HCT116 (cell line): Measurements from ENCODE around the gene PYCR2.

Experiments
- EGR1 ChIP-seq: IDR thresholded peaks from 2 replicates; pipeline ENCODE4 v1.6.1; 2012; ENCODE audit warnings: low read depth
- ELF1 ChIP-seq: IDR thresholded peaks from 2 replicates; pipeline ENCODE4 v1.6.1; 2012; ENCODE audit warnings: low read depth, borderline replicate concordance
- EZH2 ChIP-seq: fragments of 200-600 bp; sonication (generic); IDR thresholded peaks from 2 replicates; pipeline ENCODE4 v1.6.1; 2017; ENCODE audit warnings: antibody characterized with exemption, mixed run types
- FOSL1 ChIP-seq: IDR thresholded peaks from 2 replicates; pipeline ENCODE4 v1.6.1; 2012; ENCODE audit warnings: low read depth
- JUND ChIP-seq: IDR thresholded peaks from 2 replicates; pipeline ENCODE4 v1.6.1; 2012
- POLR2A ChIP-seq: IDR thresholded peaks from 2 replicates; pipeline ENCODE4 v1.7.0; 2011; ENCODE audit warnings: borderline replicate concordance; ENCODE audit not compliant: insufficient read depth, insufficient read length; ENCODE audit errors: extremely low read depth
- POLR2AphosphoS5 ChIP-seq: IDR thresholded peaks from 2 replicates; pipeline ENCODE4 v1.6.1; 2011; ENCODE audit warnings: mild to moderate bottlenecking, low read depth, low read length, moderate library complexity
- RAD21 ChIP-seq: IDR thresholded peaks from 2 replicates; pipeline ENCODE4 v1.6.1; 2012; ENCODE audit warnings: low read depth, mild to moderate bottlenecking
- SP1 ChIP-seq: IDR thresholded peaks from 2 replicates; pipeline ENCODE4 v1.6.1; 2012; ENCODE audit warnings: low read depth
- YY1 ChIP-seq: IDR thresholded peaks from 2 replicates; pipeline ENCODE4 v1.6.1; 2011; ENCODE audit warnings: low read length, low read depth, moderate library complexity, mild to moderate bottlenecking; ENCODE audit not compliant: insufficient replicate concordance; ENCODE audit errors: extremely low read depth
- ZNF274 ChIP-seq: fragments of 200-500 bp; sonication (Bioruptor generic); IDR thresholded peaks from 2 replicates; pipeline ENCODE4 v1.6.1; 2014; ENCODE audit warnings: mild to moderate bottlenecking, low read depth, low read length, inconsistent platforms
- TF ChIP-seq, protein P1 (sequence below), 3 experiments: fragments of 200-600 bp in 1 of 3; sonication (generic) in 1 of 3; IDR thresholded peaks in 2 of 3; conservative IDR thresholded peaks in 1 of 3; 2 replicates each; pipeline ENCODE4 v1.5.1; 2012 to 2017; ENCODE audit warnings: low read depth in 2 of 3, low read length in 2 of 3, antibody characterized with exemption in 1 of 3, borderline replicate concordance in 1 of 3, control low read depth in 1 of 3, mild to moderate bottlenecking in 1 of 3, mixed read lengths in 1 of 3, mixed run types in 1 of 3, moderate library complexity in 1 of 3; ENCODE audit not compliant: insufficient read depth in 1 of 3
- TF ChIP-seq, protein P2 (sequence below): IDR thresholded peaks from 2 replicates; pipeline ENCODE4 v1.6.1; 2012; ENCODE audit warnings: low read depth
- TF ChIP-seq, protein P3 (sequence below): IDR thresholded peaks from 2 replicates; pipeline ENCODE4 v1.6.1; 2012

DNA sequence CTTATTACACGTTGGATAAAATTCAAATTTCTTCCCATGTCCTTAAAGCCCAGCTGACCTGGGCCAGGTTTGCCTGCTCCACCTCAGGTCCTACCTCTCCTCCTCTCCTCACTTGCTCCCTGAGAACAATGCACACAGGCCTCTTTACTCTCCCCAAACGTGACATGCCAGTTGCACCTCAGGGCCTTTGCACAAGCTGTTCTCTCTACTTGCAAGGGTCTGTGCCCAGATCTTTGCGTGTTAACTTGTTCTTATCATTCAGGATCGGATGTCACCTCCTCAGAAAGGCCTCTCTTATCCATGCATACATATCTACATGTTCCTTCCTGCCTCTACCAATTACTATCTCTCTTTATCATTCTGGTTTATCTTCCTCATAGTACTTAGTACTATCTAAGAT lies 20.4 kb downstream of the PYCR2 start:
- no peak for TF ChIP-seq JUND
- no peak for TF ChIP-seq ELF1
- TF ChIP-seq, protein P1, sequence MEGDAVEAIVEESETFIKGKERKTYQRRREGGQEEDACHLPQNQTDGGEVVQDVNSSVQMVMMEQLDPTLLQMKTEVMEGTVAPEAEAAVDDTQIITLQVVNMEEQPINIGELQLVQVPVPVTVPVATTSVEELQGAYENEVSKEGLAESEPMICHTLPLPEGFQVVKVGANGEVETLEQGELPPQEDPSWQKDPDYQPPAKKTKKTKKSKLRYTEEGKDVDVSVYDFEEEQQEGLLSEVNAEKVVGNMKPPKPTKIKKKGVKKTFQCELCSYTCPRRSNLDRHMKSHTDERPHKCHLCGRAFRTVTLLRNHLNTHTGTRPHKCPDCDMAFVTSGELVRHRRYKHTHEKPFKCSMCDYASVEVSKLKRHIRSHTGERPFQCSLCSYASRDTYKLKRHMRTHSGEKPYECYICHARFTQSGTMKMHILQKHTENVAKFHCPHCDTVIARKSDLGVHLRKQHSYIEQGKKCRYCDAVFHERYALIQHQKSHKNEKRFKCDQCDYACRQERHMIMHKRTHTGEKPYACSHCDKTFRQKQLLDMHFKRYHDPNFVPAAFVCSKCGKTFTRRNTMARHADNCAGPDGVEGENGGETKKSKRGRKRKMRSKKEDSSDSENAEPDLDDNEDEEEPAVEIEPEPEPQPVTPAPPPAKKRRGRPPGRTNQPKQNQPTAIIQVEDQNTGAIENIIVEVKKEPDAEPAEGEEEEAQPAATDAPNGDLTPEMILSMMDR (IDR thresholded peaks at IDR 0.05 in 2 of 3, conservative IDR thresholded peaks at IDR 0.05 in 1 of 3; ENCODE audit: borderline replicate concordance in 1 of 3, insufficient read depth in 1 of 3, low read depth in 2 of 3, low read length in 2 of 3): no peak
- TF ChIP-seq YY1: no peak
- TF ChIP-seq POLR2AphosphoS5: no peak
- no peak for TF ChIP-seq POLR2A
- TF ChIP-seq, protein P2, sequence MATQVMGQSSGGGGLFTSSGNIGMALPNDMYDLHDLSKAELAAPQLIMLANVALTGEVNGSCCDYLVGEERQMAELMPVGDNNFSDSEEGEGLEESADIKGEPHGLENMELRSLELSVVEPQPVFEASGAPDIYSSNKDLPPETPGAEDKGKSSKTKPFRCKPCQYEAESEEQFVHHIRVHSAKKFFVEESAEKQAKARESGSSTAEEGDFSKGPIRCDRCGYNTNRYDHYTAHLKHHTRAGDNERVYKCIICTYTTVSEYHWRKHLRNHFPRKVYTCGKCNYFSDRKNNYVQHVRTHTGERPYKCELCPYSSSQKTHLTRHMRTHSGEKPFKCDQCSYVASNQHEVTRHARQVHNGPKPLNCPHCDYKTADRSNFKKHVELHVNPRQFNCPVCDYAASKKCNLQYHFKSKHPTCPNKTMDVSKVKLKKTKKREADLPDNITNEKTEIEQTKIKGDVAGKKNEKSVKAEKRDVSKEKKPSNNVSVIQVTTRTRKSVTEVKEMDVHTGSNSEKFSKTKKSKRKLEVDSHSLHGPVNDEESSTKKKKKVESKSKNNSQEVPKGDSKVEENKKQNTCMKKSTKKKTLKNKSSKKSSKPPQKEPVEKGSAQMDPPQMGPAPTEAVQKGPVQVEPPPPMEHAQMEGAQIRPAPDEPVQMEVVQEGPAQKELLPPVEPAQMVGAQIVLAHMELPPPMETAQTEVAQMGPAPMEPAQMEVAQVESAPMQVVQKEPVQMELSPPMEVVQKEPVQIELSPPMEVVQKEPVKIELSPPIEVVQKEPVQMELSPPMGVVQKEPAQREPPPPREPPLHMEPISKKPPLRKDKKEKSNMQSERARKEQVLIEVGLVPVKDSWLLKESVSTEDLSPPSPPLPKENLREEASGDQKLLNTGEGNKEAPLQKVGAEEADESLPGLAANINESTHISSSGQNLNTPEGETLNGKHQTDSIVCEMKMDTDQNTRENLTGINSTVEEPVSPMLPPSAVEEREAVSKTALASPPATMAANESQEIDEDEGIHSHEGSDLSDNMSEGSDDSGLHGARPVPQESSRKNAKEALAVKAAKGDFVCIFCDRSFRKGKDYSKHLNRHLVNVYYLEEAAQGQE: no peak
- no peak for TF ChIP-seq RAD21
- TF ChIP-seq, protein P3, sequence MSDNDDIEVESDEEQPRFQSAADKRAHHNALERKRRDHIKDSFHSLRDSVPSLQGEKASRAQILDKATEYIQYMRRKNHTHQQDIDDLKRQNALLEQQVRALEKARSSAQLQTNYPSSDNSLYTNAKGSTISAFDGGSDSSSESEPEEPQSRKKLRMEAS: no peak
- no peak for TF ChIP-seq EGR1
- TF ChIP-seq ZNF274: no peak
- TF ChIP-seq EZH2: no peak
- TF ChIP-seq SP1: no peak
- no peak for TF ChIP-seq FOSL1
